Thymus (tissue), 11 donors: ENCODE data around the gene APC2. TPM values are rescaled to one million over a fixed set of nuclear protein-coding genes. Genes with fewer than 3 reads are reported as not detected.
A peak's percentile ranks its signal among the peaks of the same experiment; 100 is the strongest.

ENCODE experiments used
- DNase-seq, 9 donors: peaks; one replicate each; pipeline ENCODE4 v3.0.0-alpha.2; 2013; ENCODE audit warnings: low spot score in 9 of 9, low read depth in 6 of 9, missing footprints in 1 of 9
- H3K27ac ChIP-seq, 2 donors: one replicate each; pipeline ENCODE4 v1.5.1; 2013; ENCODE audit warnings: control low read depth in 1 of 2, low read depth in 1 of 2, low read length in 1 of 2, mild to moderate bottlenecking in 1 of 2, moderate library complexity in 1 of 2
- H3K27me3 ChIP-seq, 2 donors: one replicate each; pipeline ENCODE4 v1.5.1; 2013; ENCODE audit warnings: low read length in 1 of 2; ENCODE audit not compliant: control insufficient read depth in 2 of 2, insufficient read depth in 1 of 2
- H3K36me3 ChIP-seq, 2 donors: one replicate each; pipeline ENCODE4 v1.5.1; 2013; ENCODE audit warnings: low read length in 1 of 2, mild to moderate bottlenecking in 1 of 2, moderate library complexity in 1 of 2; ENCODE audit not compliant: control insufficient read depth in 2 of 2, insufficient read depth in 2 of 2
- H3K4me1 ChIP-seq, 2 donors: one replicate each; pipeline ENCODE4 v1.5.1; 2013; ENCODE audit warnings: low read length in 2 of 2; ENCODE audit not compliant: control insufficient read depth in 2 of 2, insufficient read depth in 2 of 2
- H3K4me3 ChIP-seq, 2 donors: one replicate each; pipeline ENCODE4 v1.5.1; 2013; ENCODE audit warnings: low read length in 2 of 2, control low read depth in 1 of 2, mild to moderate bottlenecking in 1 of 2
- H3K9me3 ChIP-seq, 2 donors: one replicate each; pipeline ENCODE4 v1.5.1; 2013; ENCODE audit warnings: low read length in 1 of 2, mild to moderate bottlenecking in 1 of 2; ENCODE audit not compliant: control insufficient read depth in 2 of 2, insufficient read depth in 1 of 2
- WGBS: extraction: QIAGEN DNeasy Blood & Tissue Kit; methylation state at CpG from one replicate; pipeline ENCODE4 v1.1.7; 2013; 5-methylcytosine and 5-hydroxymethylcytosine counted together
- polyA plus RNA-seq: library from polyadenylated mRNA; stranded (reverse); fragments of 200-250 nt; gene quantifications from one replicate; pipeline ENCODE4 v1.2.3, GENCODE V29; 2013
- total RNA-seq: library from RNA; stranded (reverse); fragments of 120-200 nt; gene quantifications from one replicate; pipeline ENCODE4 v1.2.4, GENCODE V29; 2013
- donor health status: healthy.

APC2 gene
- total and polyA plus RNA-seq, 2 donors = 0.05 to 0.11 TPM

GRCh38 chr19:1502433-1503088 lies 52.6 kb downstream of the APC2 start:
- Histone ChIP-seq H3K27ac (no peak overlapping the region), H3K4me3 (no peak overlapping the region), H3K4me1 (peaks cover 0 to 11% of the 10 kb centered on the region in 2 donors), H3K36me3 (no peaks in the 10 kb centered on the region), H3K9me3 (peaks cover 2 to 23% of the 10 kb centered on the region in 2 donors), H3K27me3 (peaks cover 18 to 61% of the 10 kb centered on the region in 2 donors)
- 79% methylated on average over 14 of the region's 14 CpGs for WGBS
- DNase-seq = no peak

- H3K9me3 ChIP-seq = peaks cover 2 to 29% of the 10 kb centered on the region in 2 donors
- H3K4me3 ChIP-seq = no peak overlapping the region
- peak in 5 of 9 donors; percentile 12 to 56 (median 46) for DNase-seq
- H3K27me3 ChIP-seq = peaks cover 19 to 63% of the 10 kb centered on the region in 2 donors
- no peak overlapping the region for H3K27ac ChIP-seq
- WGBS = 15% methylated on average over 49 of the region's 49 CpGs
- peaks cover 3 to 16% of the 10 kb centered on the region in 2 donors for H3K4me1 ChIP-seq
- no peaks in the 10 kb centered on the region for H3K36me3 ChIP-seq
Measured at GRCh38 chr19:1503089-1503924, 53.4 kb downstream of the APC2 start.

- H3K36me3 ChIP-seq = no peaks in the 10 kb centered on the region
- 63% methylated on average over 23 of the region's 23 CpGs for WGBS
- H3K27me3 ChIP-seq = peaks cover 22 to 71% of the 10 kb centered on the region in 2 donors
- no peak overlapping the region for H3K27ac ChIP-seq
- DNase-seq = no peak
- H3K9me3 ChIP-seq = peaks cover 3 to 32% of the 10 kb centered on the region in 2 donors
- no peak overlapping the region for H3K4me3 ChIP-seq
- peaks cover 3 to 18% of the 10 kb centered on the region in 2 donors for H3K4me1 ChIP-seq
Measured at GRCh38 chr19:1503925-1504773, 54.2 kb downstream of the APC2 start.

GRCh38 chr19:1505012-1505411 lies 55.1 kb downstream of the APC2 start:
- 79% methylated on average over 8 of the region's 8 CpGs for WGBS
- H3K4me3 ChIP-seq = no peak overlapping the region
- peaks cover 3 to 18% of the 10 kb centered on the region in 2 donors for H3K4me1 ChIP-seq
- H3K9me3 ChIP-seq = peaks cover 3 to 29% of the 10 kb centered on the region in 2 donors
- DNase-seq = no peak
- no peak overlapping the region for H3K27ac ChIP-seq
- H3K36me3 ChIP-seq = no peaks in the 10 kb centered on the region
- H3K27me3 ChIP-seq = peaks cover 31 to 79% of the 10 kb centered on the region in 2 donors

DNA sequence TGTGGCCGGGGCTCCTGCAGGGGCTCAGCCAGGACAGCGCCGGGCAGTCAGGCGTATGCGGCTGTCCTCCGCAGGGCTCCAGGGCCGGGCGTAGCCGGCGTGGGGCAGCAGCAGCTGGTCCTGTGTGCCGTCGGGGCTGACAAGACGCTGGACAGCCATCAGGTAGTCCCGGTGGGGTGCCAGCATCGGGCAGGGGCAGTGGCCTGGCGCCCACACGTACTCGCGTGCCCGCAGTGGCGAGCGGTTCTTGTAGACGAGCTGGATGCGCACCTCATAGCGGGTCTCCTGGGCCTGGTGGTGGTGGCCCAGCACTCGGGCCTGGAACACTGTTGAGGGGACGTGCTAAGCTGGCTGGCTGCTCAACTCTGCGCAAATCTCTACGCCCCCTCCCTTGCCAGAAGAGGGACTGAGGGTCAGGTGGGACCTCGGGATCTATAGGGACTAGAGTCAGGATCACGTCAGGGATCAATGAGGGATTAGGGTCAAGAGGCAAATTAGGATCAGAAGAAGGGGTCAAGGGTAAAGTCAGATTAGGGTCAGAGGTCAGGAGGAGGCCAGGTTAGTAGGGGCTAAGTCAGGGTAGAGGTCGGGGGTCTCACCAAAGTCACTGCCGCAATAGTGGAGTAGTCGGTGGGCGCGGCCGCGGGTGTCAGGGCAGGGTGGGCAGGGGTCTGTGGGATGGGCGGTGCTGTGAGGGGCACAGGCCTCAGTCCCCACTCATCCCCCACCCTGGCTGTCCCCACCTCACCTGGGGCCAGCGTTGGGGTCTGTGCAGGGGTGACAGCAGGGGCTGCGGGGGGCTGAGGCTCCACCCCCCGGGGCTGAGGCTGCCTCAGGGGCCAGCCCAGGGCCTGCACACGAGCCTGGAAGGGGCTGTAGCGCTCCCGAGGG lies 56.3 kb downstream of the APC2 start:
- no peak for DNase-seq
- peaks cover 3 to 18% of the 10 kb centered on the region in 2 donors for H3K4me1 ChIP-seq
- H3K36me3 ChIP-seq = no peaks in the 10 kb centered on the region
- H3K4me3 ChIP-seq = no peak overlapping the region
- no peak overlapping the region for H3K27ac ChIP-seq
- H3K9me3 ChIP-seq = peaks cover 3 to 25% of the 10 kb centered on the region in 2 donors
- 94% methylated on average over 45 of the region's 45 CpGs for WGBS
- H3K27me3 ChIP-seq = peaks cover 42 to 87% of the 10 kb centered on the region in 2 donors

DNA sequence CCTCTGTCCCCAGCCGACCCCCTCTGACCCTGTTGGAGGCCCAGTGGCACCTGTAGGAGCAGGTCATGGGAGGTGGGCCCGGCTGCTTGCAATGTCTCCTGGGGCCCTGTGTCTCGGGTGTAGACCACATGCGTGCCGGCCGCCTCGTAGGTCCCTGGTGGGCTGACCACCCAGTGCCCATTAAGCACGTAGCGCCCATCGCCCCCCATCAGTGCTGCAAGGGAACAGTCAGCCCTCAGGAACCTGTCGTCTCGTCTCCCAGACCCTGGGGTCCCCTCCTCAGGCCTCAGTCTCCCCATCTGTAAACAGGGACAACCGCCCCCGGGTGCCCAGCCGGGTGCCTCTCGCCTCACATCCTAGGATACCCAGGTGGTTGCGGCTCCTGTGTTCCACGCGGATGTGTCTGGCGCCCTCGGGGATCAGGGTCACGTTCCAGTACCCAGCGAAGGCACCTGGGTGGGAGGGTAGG lies 57.3 kb downstream of the APC2 start:
- Histone ChIP-seq H3K36me3 (no peaks in the 10 kb centered on the region), H3K27ac (no peak overlapping the region), H3K4me3 (no peak overlapping the region), H3K27me3 (peaks cover 51 to 87% of the 10 kb centered on the region in 2 donors), H3K4me1 (peaks cover 3 to 18% of the 10 kb centered on the region in 2 donors), H3K9me3 (peaks cover 3 to 27% of the 10 kb centered on the region in 2 donors)
- DNase-seq = no peak
- 78% methylated on average over 23 of the region's 23 CpGs for WGBS

GRCh38 chr19:1507763-1508506 lies 58.0 kb downstream of the APC2 start:
- WGBS = 3% methylated on average over 46 of the region's 46 CpGs
- peak overlapping the region; percentile 44 to 45 for H3K4me3 ChIP-seq
- peak; percentile 73 to 95 (median 85) for DNase-seq
- H3K27ac ChIP-seq = peak overlapping the region; percentile 21 to 53
- H3K36me3 ChIP-seq = no peaks in the 10 kb centered on the region
- H3K27me3 ChIP-seq = peaks cover 52 to 87% of the 10 kb centered on the region in 2 donors
- H3K4me1 ChIP-seq = peaks cover 3 to 21% of the 10 kb centered on the region in 2 donors
- H3K9me3 ChIP-seq = peaks cover 3 to 33% of the 10 kb centered on the region in 2 donors
